Measurements from ENCODE around the gene ZCCHC18.

DNA sequence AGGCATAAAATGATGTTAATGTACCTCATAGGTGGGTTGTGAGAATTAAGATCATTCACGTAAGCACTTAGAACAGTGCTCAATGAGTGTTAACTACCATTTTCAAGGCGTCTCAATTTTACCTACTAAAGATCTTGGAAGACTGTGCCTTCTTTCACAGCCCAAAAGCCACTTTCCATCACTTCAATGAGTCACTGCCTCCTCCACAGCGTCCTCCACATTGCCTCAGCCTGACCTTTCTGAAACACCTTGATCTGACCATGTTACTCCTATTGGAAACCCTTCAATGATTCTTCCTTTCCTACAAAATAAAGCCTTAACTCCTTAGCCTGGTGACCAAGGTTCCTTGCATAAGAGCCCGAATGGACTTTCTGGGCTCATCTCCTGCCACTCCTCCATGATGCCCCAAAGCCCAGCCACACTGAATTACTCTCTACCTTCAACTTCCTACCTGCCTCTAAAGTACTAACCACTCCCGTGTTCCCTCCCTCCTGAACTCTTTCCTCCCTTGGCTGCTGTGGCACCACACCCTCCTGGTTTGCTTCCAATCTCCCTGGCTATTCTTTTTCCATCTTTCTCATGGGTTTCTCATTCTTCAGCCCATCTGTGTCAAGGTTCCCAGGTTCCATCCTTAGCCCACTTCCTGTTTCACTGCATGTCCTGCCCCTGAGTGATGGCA is 22.4 kb downstream of the ZCCHC18 start:
- TF ChIP-seq CTCF (IDR thresholded peaks at IDR 0.05), result no peak
- TF ChIP-seq POLR2A (IDR thresholded peaks at IDR 0.05), result no peak
- no peak for TF ChIP-seq POLR2AphosphoS5 (IDR thresholded peaks at IDR 0.05)

All from stomach (tissue), 4 donors.